GM12878 (cell line): ENCODE results near the gene SIM2. TPM values are rescaled to one million over a fixed set of nuclear protein-coding genes. Genes with fewer than 3 reads are reported as not detected.

Experiments used
- ATAC-seq: fragments of 200-7000 bp; cut with Tn5 transposase; 3 replicates; pipeline ENCODE4 v1.9.1; 2020; ENCODE audit warnings: mild to moderate bottlenecking, moderate library complexity
- BruUV-seq: library from RNA; stranded (reverse); fragments of 400-500 nt; replicated peaks from 2 replicates; lab custom pipeline; 2021; lab: Mats Ljungman, UMichigan
- CTCF ChIA-PET: fragments of 300-600 bp; sonication (Branson Sonifier 250); formaldehyde crosslinking; extraction: SDS; loops from one replicate; lab custom pipeline; 2021; ENCODE audit warnings: inconsistent platforms; lab: Yijun Ruan, JAX
- POLR2A ChIA-PET: fragments of 350-600 bp; formaldehyde crosslinking; extraction: SDS; loops from one replicate; lab custom pipeline; 2021; ENCODE audit warnings: inconsistent platforms; lab: Charles Lee
- RAD21 ChIA-PET: fragments of 300-600 bp; sonication (Branson Sonifier 250); formaldehyde crosslinking; loops from one replicate; lab custom pipeline; 2023; ENCODE audit warnings: antibody characterized with exemption; ENCODE audit not compliant: unreplicated experiment; lab: Charles Lee
- SMC1A ChIA-PET: fragments of 300-600 bp; sonication (Branson Sonifier 250); formaldehyde crosslinking; loops from one replicate; lab custom pipeline; 2023; ENCODE audit not compliant: unreplicated experiment, uncharacterized antibody; lab: Charles Lee
- DNase-seq: peaks from one replicate; pipeline ENCODE4 v3.0.0-alpha.2; 2011; ENCODE audit warnings: low read depth, low spot score
- FAIRE-seq: peaks from 3 replicates; lab custom pipeline; 2011; peaks lifted over from hg19 to GRCh38; lab: Jason Lieb, UNC
- H2AFZ ChIP-seq: 2 replicates; pipeline ENCODE4 v1.6.0; 2011; ENCODE audit warnings: low read depth, low read length, control low read depth; ENCODE audit not compliant: control insufficient read depth
- H3K27ac ChIP-seq: 2 replicates; pipeline ENCODE4 v1.5.1; 2011; ENCODE audit warnings: control low read depth; ENCODE audit not compliant: control insufficient read depth, insufficient read depth
- H3K27me3 ChIP-seq, 2 experiments: replicated peaks in 1 of 2; 2 replicates each; pipeline versions ENCODE4 v1.6.0 to v1.6.1; 2011; ENCODE audit warnings: low read length in 1 of 2; ENCODE audit not compliant: control insufficient read depth in 2 of 2, insufficient read depth in 2 of 2
- H3K36me3 ChIP-seq, 2 experiments: 2 replicates each; pipeline ENCODE4 v1.5.1; 2011; ENCODE audit warnings: low read length in 1 of 2; ENCODE audit not compliant: control insufficient read depth in 2 of 2, insufficient read depth in 2 of 2
- H3K4me1 ChIP-seq: 2 replicates; pipeline ENCODE4 v1.6.1; 2011; ENCODE audit warnings: mild to moderate bottlenecking, low read length, moderate library complexity, mixed read lengths; ENCODE audit not compliant: control insufficient read depth, insufficient read depth
- H3K4me2 ChIP-seq: 2 replicates; pipeline ENCODE4 v1.6.0; 2011; ENCODE audit warnings: control low read depth; ENCODE audit not compliant: control insufficient read depth, insufficient read depth
- H3K4me3 ChIP-seq: fragments of 200-600 bp; sonication (generic); 2 replicates; pipeline ENCODE4 v1.5.1; 2016
- H3K79me2 ChIP-seq: 2 replicates; pipeline ENCODE4 v1.6.0; 2011; ENCODE audit warnings: low read length; ENCODE audit not compliant: control insufficient read depth, insufficient read depth
- H3K9ac ChIP-seq: 2 replicates; pipeline ENCODE4 v1.8.0; 2011; ENCODE audit warnings: low read length, control low read depth, mixed read lengths; ENCODE audit not compliant: control insufficient read depth, insufficient read depth
- H3K9me3 ChIP-seq: replicated peaks from 3 replicates; pipeline ENCODE4 v1.5.1; 2011; ENCODE audit warnings: mild to moderate bottlenecking, low read length; ENCODE audit not compliant: control insufficient read depth, insufficient read depth
- H4K20me1 ChIP-seq: 2 replicates; pipeline ENCODE4 v1.6.0; 2011; ENCODE audit not compliant: control insufficient read depth, insufficient read depth
- ATF2 ChIP-seq: IDR thresholded peaks from 2 replicates; pipeline ENCODE4 v1.6.1; 2012; ENCODE audit warnings: low read length, inconsistent platforms
- CBFB ChIP-seq: IDR thresholded peaks from 2 replicates; pipeline ENCODE4 v1.6.1; 2016; ENCODE audit warnings: antibody characterized with exemption, low read depth
- HDAC6 ChIP-seq: fragments of 200-600 bp; sonication (generic); IDR thresholded peaks from one replicate; pipeline ENCODE4 v1.8.0; 2017; ENCODE audit warnings: antibody characterized with exemption; ENCODE audit not compliant: unreplicated experiment
- KAT2A ChIP-seq: conservative IDR thresholded peaks from 2 replicates; pipeline ENCODE4 v1.6.1; 2011; ENCODE audit warnings: low read depth, low read length; ENCODE audit not compliant: control insufficient read depth
- LARP7 ChIP-seq: fragments of 450-650 bp; IDR thresholded peaks from 2 replicates; pipeline ENCODE4 v1.6.1; 2017; ENCODE audit warnings: mild to moderate bottlenecking
- MTA3 ChIP-seq: IDR thresholded peaks from 2 replicates; pipeline ENCODE4 v1.6.1; 2012; ENCODE audit warnings: low read length, inconsistent platforms, borderline replicate concordance
- PAX8 ChIP-seq: fragments of 450-650 bp; IDR thresholded peaks from 2 replicates; pipeline ENCODE4 v1.6.1; 2017; ENCODE audit warnings: mild to moderate bottlenecking, moderate library complexity
- POLR2A ChIP-seq: IDR thresholded peaks from 2 replicates; pipeline ENCODE4 v1.6.1; 2011; ENCODE audit warnings: low read depth, mild to moderate bottlenecking, low read length
- POLR2AphosphoS2 ChIP-seq: IDR thresholded peaks from 2 replicates; pipeline ENCODE4 v1.6.1; 2011; ENCODE audit warnings: low read depth, mild to moderate bottlenecking, low read length, improper control_type of control experiment, moderate library complexity
- RCOR1 ChIP-seq: conservative IDR thresholded peaks from 2 replicates; pipeline ENCODE4 v1.6.1; 2012; ENCODE audit warnings: low read depth, low read length, improper control_type of control experiment
- ZNF207 ChIP-seq: fragments of 450-650 bp; IDR thresholded peaks from 2 replicates; pipeline ENCODE4 v1.6.1; 2014; ENCODE audit warnings: antibody characterized with exemption, mild to moderate bottlenecking, borderline replicate concordance
- ZNF274 ChIP-seq: IDR thresholded peaks from one replicate; pipeline ENCODE4 v1.8.0; 2011; ENCODE audit not compliant: insufficient read length, insufficient read depth
- WGBS: methylation state at CpG from one replicate; pipeline ENCODE4 v1.1.6; 2016; ENCODE audit warnings: low lambda C conversion rate; ENCODE audit not compliant: insufficient replicate concordance, insufficient coverage; ENCODE audit errors: missing lambda C conversion rate; 5-methylcytosine and 5-hydroxymethylcytosine counted together
- in situ Hi-C: fragments of 300-500 bp; cut with MboI; formaldehyde crosslinking; loops from 9 replicates; pipeline ENCODE4 v1.14.3; 2018; ENCODE audit warnings: mixed read lengths
- intact Hi-C: fragments of 100-400 bp; cut with micrococcal nuclease; formaldehyde crosslinking; loops from one replicate; pipeline ENCODE4 v1.14.2; 2022; ENCODE audit not compliant: unreplicated experiment
- polyA plus RNA-seq, 11 experiments: library from polyadenylated mRNA; depleted of rRNA in 4 of 11; unstranded in 6 of 11; stranded (reverse) in 5 of 11; fragments of >200 nt; fragmentation: Nextera tagmentation in 4 of 11; fragmentation: Illumina TruSeq in 1 of 11; extraction: Ambion mirVana in 4 of 11; extraction: Trizol in 1 of 11; gene quantifications; 1 replicate in 1 of 11; 2 replicates in 10 of 11; pipeline versions ENCODE4 v1.2.1 to v1.2.3, GENCODE V29; 2011 to 2016; ENCODE audit warnings: inconsistent platforms in 2 of 11, missing spikeins in 2 of 11, low read depth in 1 of 11
- total RNA-seq, 4 experiments: library from RNA; depleted of rRNA in 3 of 4; stranded (reverse); fragments of >200 nt in 3 of 4; fragmentation: Illumina TruSeq in 1 of 4; extraction: Trizol in 1 of 4; gene quantifications; 2 replicates each; pipeline versions ENCODE4 v1.2.1 to v1.2.3, GENCODE V29; 2013 to 2021

SIM2 gene
- total and polyA plus RNA-seq, 10 of the 15 experiments (the other 5 are each of a cell fraction or from before 2014, with no cell fraction given): 0.02 to 0.15 (median 0.05) TPM; not detected in 7

GRCh38 chr21:36668713-36669112 lies 30.2 kb upstream of the SIM2 start:
- Histone ChIP-seq H3K4me1 (no peaks in the 10 kb centered on the region), H3K79me2 (no peaks in the 10 kb centered on the region), H3K27ac (no peak overlapping the region)
- POLR2A ChIA-PET: no interaction called here
- DNase-seq: no peak
- TF ChIP-seq PAX8 (no peak), LARP7 (no peak), ZNF274 (no peak), KAT2A (no peak), CBFB (no peak), POLR2A (no peak), POLR2AphosphoS2 (no peak), HDAC6 (no peak), RCOR1 (no peak), MTA3 (no peak), ZNF207 (no peak), ATF2 (no peak)
- TF ChIP-seq, all 136 proteins: peak for 0
- H3K4me2 ChIP-seq: no peak overlapping the region
- BruUV-seq: no TSS peak
- FAIRE-seq (no peak), ATAC-seq (no peak)
- in situ Hi-C loops (no loop called here), intact Hi-C loops (no loop called here)
- CTCF ChIA-PET: no interaction called here
- H3K9me3 ChIP-seq: no peaks in the 10 kb centered on the region
- H3K4me3 ChIP-seq: no peak overlapping the region
- H3K27me3 ChIP-seq: peaks cover 0 to 3% of the 10 kb centered on the region in 2 experiments; a peak in 1 of 4 replicates
- no peak overlapping the region for H3K9ac ChIP-seq
- no peaks in the 10 kb centered on the region for H3K36me3 ChIP-seq
- 0 out of 2 replicates have a peak, but pooled peaks cover 3% of the 10 kb centered on the region for H4K20me1 ChIP-seq
- no peak overlapping the region for H2AFZ ChIP-seq
- RAD21 ChIA-PET: no interaction called here
- WGBS: 44% methylated on average over 9 of the region's 9 CpGs
- SMC1A ChIA-PET: interaction anchor here (0.8 kb wide), 1 partner anchor 51 kb away, joined by 3 read pairs; no protein-coding TSS in a partner anchor
